Body of pancreas (tissue), 4 donors: Measurements from ENCODE around the gene CABYR. TPM values are rescaled to one million over a fixed set of nuclear protein-coding genes. Genes with fewer than 3 reads are reported as not detected.
A peak's percentile ranks its signal among the peaks of the same experiment; 100 is the strongest.

ENCODE experiments used
- ATAC-seq: fragments of 150-250 bp; one replicate; pipeline ENCODE4 v1.9.1; 2016
- DNase-seq, 4 donors: peaks; one replicate each; pipeline ENCODE4 v3.0.0-alpha.2; 2019
- H3K27ac ChIP-seq, 4 donors: fragments of 200-600 bp; sonication (generic); 1 replicate in 3 of 4; 2 replicates in 1 of 4; pipeline versions ENCODE4 v1.5.1 to v1.6.1; 2016 to 2019; ENCODE audit warnings: mild to moderate bottlenecking in 1 of 4, mixed read lengths in 1 of 4, moderate library complexity in 1 of 4
- H3K27me3 ChIP-seq, 2 donors: fragments of 200-600 bp; sonication (generic); one replicate each; pipeline ENCODE4 v1.6.0; 2016; ENCODE audit warnings: mild to moderate bottlenecking in 1 of 2
- H3K36me3 ChIP-seq, 2 donors: fragments of 200-600 bp; sonication (generic); replicated peaks in 1 of 2; 2 replicates each; pipeline ENCODE4 v1.5.1; 2016; ENCODE audit warnings: low read depth in 2 of 2; ENCODE audit not compliant: insufficient read depth in 1 of 2
- H3K4me1 ChIP-seq: fragments of 200-600 bp; sonication (generic); one replicate; pipeline ENCODE4 v1.6.0; 2016
- H3K4me3 ChIP-seq, 2 donors: fragments of 200-600 bp; sonication (generic); 1 replicate in 1 of 2; 2 replicates in 1 of 2; pipeline ENCODE4 v1.5.1; 2016 to 2019
- H3K9me3 ChIP-seq, 3 donors: fragments of 200-600 bp; sonication (generic); 1 replicate in 2 of 3; 2 replicates in 1 of 3; pipeline ENCODE4 v1.5.1; 2016
- CTCF ChIP-seq, 7 experiments: fragments of 450-650 bp in 4 of 7; fragments of 200-600 bp in 3 of 7; sonication (generic) in 3 of 7; IDR thresholded peaks; one replicate each; pipeline ENCODE4 v1.5.1; 2016 to 2019; ENCODE audit warnings: antibody characterized with exemption in 7 of 7
- POLR2A ChIP-seq, 3 donors: fragments of 450-650 bp; IDR thresholded peaks; one replicate each; pipeline ENCODE4 v1.6.1; 2016; ENCODE audit warnings: antibody characterized with exemption in 3 of 3, mild to moderate bottlenecking in 2 of 3
- WGBS, 2 donors: methylation state at CpG; one replicate each; pipeline ENCODE4 v1.1.5; 2017; 5-methylcytosine and 5-hydroxymethylcytosine counted together
- intact Hi-C: fragments of 100-400 bp; cut with DNase I; formaldehyde crosslinking; loops from one replicate; pipeline ENCODE4 v1.15.1; 2023
- total RNA-seq, 2 donors: library from RNA; depleted of rRNA; stranded (reverse); fragments of >200 nt; gene quantifications; one replicate each; pipeline ENCODE4 v1.1.0, GENCODE V29; 2016

CABYR gene
- total RNA-seq, 2 donors from 2014 or later, result 0.52 TPM; not detected in 1

DNA sequence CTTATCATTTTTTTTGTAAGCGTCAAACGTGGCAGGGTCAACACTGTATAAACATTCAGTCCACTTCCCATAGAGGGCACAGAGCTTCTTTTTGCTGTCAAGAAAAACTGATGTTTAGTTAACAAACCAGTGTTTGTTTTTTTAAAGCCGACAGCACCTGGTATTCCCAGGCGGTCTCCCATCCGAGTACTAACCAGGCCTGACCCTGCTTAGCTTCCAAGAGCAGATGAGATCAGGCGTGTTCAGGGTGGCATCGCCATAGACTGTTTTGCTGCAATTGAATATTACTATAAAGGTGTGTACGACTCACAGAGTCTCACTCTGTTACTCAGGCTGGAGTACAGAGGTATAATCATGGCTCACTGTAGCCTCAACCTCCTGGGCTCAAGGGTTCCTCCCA, 31.5 kb downstream of the CABYR start:
- ATAC-seq (no peak), DNase-seq (peak in 1 of 4 donors; percentile 9)
- Histone ChIP-seq H3K27ac (no peak overlapping the region), H3K27me3 (no peaks in the 10 kb centered on the region), H3K36me3 (peaks cover 0 to 7% of the 10 kb centered on the region in 2 donors), H3K4me1 (no peaks in the 10 kb centered on the region), H3K4me3 (no peak overlapping the region), H3K9me3 (no peaks in the 10 kb centered on the region)
- WGBS, 2 donors, result 56 to 60% methylated on average over 8 of the region's 8 CpGs
- no peak for TF ChIP-seq CTCF (IDR thresholded peaks at IDR 0.05)
- TF ChIP-seq POLR2A (IDR thresholded peaks at IDR 0.05), result no peak
- intact Hi-C loops, result no loop called here

DNA sequence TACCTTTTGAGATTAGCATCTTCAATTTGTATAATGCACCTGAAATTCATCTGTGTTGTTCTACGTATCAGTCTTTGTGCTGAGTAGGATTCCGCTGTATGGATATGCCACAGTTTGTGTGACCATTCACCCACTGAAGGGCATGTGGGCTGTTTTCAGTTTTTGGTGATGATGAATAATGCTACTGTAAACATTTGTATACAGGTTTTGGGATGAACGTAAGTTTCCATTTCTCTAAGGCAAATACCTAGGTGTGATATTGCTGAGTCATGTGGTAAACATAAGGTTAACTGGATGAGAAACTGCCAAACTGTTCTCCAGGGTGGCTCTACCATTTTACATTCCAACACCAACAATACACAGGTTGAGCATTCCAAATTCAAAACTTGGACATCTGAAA, 35.1 kb downstream of the CABYR start:
- ATAC-seq, result no peak
- H3K27me3 ChIP-seq, result no peaks in the 10 kb centered on the region
- no peak overlapping the region for H3K27ac ChIP-seq
- TF ChIP-seq CTCF (IDR thresholded peaks at IDR 0.05) (no peak), POLR2A (IDR thresholded peaks at IDR 0.05) (no peak)
- H3K36me3 ChIP-seq, result no peaks in the 10 kb centered on the region
- 80 to 83% methylated on average over 3 of the region's 3 CpGs for WGBS, 2 donors
- H3K9me3 ChIP-seq, result no peaks in the 10 kb centered on the region
- no peak for DNase-seq
- H3K4me3 ChIP-seq, result no peak overlapping the region
- intact Hi-C loops, result no loop called here
- peaks cover 8% of the 10 kb centered on the region for H3K4me1 ChIP-seq

DNA sequence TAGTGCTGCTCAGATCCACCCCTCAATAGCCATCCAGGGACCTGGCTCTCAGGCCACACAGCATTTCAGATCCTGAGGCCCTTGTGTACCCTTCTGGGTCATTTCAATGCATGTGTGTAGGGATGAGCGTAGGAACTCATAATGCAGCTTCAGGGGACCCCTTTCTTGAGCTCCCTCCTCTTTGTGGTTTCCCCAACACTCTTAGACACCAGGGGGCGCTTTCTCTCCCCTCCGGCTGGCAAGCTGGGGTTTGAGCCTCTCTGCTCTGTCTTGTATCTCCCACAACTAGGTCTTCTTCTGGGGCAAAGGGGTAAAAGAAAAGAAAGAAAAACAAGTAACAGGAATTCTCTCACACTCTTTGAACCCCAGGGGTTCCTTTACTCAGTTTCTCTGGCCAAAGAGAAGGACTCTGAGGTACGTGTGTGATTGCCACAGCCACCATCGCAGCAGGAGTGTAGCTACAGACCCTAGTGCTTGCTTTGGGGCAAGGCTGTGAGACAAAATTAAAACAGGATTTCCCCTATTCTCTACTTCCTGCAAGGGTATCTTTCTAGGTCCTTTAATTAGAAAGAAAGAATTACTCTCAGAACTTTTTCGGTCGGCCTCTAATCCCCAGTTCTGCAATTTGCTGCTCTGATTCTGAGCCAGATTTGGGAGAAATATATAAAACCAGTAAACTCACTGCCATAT, 38.0 kb downstream of the CABYR start:
- intact Hi-C loops, result no loop called here
- 63 to 69% methylated on average over 7 of the region's 7 CpGs for WGBS, 2 donors

DNA sequence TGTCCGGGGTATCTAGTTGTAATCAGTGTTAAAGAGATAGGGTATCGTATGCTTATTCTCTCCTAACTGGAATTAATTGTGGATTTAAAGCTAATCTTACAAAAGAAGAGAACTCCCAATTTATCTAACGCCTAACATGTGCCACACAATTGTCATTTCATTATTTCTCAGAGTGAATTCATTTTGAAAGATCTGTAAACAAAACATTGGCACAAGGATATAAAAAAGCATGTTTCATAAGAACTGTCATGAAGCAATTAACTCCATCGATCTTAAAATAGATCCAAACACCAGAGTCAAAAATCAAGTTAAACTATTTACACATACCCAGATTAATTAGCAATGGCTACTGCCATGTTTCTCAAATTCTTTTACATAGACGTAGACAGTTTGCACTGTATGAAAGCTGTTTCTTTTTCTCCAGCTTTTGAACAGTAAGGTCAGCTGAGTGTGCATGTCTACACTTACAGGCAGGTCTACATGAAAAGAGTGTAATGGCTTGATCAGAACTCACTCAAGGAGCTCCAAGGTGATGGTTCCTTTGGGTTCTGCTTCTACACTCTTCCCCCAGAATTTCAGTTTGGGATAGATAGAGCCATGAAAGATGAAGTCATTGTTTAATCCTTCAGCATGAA, 38.8 kb downstream of the CABYR start:
- intact Hi-C loops, result no loop called here
- 58 to 59% methylated on average over 5 of the region's 5 CpGs for WGBS, 2 donors
- TF ChIP-seq CTCF (IDR thresholded peaks at IDR 0.05), result no peak
- TF ChIP-seq POLR2A (IDR thresholded peaks at IDR 0.05), result no peak
- Histone ChIP-seq H3K36me3 (no peaks in the 10 kb centered on the region), H3K27me3 (no peaks in the 10 kb centered on the region), H3K9me3 (no peaks in the 10 kb centered on the region), H3K4me1 (peaks cover 8% of the 10 kb centered on the region), H3K27ac (no peak overlapping the region), H3K4me3 (no peak overlapping the region)
- DNase-seq (no peak), ATAC-seq (peak; percentile 42)

More for the DNA sequence above, 38.0 kb downstream of the CABYR start:
- TF ChIP-seq CTCF (IDR thresholded peaks at IDR 0.05) (peak; percentile 40 to 67 (median 59)), POLR2A (IDR thresholded peaks at IDR 0.05) (no peak)
- Histone ChIP-seq H3K9me3 (no peaks in the 10 kb centered on the region), H3K4me1 (peaks cover 8% of the 10 kb centered on the region), H3K27me3 (no peaks in the 10 kb centered on the region), H3K36me3 (no peaks in the 10 kb centered on the region), H3K27ac (no peak overlapping the region), H3K4me3 (no peak overlapping the region)
- ATAC-seq (no peak), DNase-seq (peak; percentile 53 to 70 (median 64))
